ENCODE results near the gene LONP2. TPM values are rescaled to one million over a fixed set of nuclear protein-coding genes. Genes with fewer than 3 reads are reported as not detected.

LONP2 gene
- polyA plus RNA-seq, 1 donor from 2014 or later = 31.8 TPM

GRCh38 chr16:48256579-48257177, 12.6 kb downstream of the LONP2 start:
- Mint-ChIP-seq H3K27me3 (no peaks in the 10 kb centered on the region), H3K4me1 (peaks cover 0 to 5% (median 2%) of the 10 kb centered on the region in 3 donors), H3K27ac (no peak overlapping the region), H3K36me3 (peaks cover 12% of the 10 kb centered on the region), H3K9me3 (no peaks in the 10 kb centered on the region), H3K4me3 (no peak overlapping the region)

GRCh38 chr16:48261569-48261968, 17.5 kb downstream of the LONP2 start:
- peaks cover 0 to 9% (median 2%) of the 10 kb centered on the region in 3 donors for H3K9me3 Mint-ChIP-seq
- H3K4me1 Mint-ChIP-seq = peaks cover 0 to 1% (median 0%) of the 10 kb centered on the region in 3 donors
- no peak overlapping the region for H3K27ac Mint-ChIP-seq
- peaks cover 39% of the 10 kb centered on the region for H3K36me3 Mint-ChIP-seq
- H3K4me3 Mint-ChIP-seq = no peak overlapping the region
- no peaks in the 10 kb centered on the region for H3K27me3 Mint-ChIP-seq

GRCh38 chr16:48262631-48263030, 18.5 kb downstream of the LONP2 start:
- H3K4me3 Mint-ChIP-seq = no peak overlapping the region
- H3K27me3 Mint-ChIP-seq = no peaks in the 10 kb centered on the region
- H3K9me3 Mint-ChIP-seq = peaks cover 0 to 9% (median 2%) of the 10 kb centered on the region in 3 donors
- H3K36me3 Mint-ChIP-seq = peaks cover 39% of the 10 kb centered on the region
- peaks cover 0 to 2% (median 1%) of the 10 kb centered on the region in 3 donors for H3K4me1 Mint-ChIP-seq
- peak overlapping the region in 1 of 3 donors; percentile 9 for H3K27ac Mint-ChIP-seq

- peaks cover 0 to 2% (median 0%) of the 10 kb centered on the region in 3 donors for H3K4me1 Mint-ChIP-seq
- no peak overlapping the region for H3K27ac Mint-ChIP-seq
- peaks cover 12% of the 10 kb centered on the region for H3K36me3 Mint-ChIP-seq
- no peak overlapping the region for H3K4me3 Mint-ChIP-seq
- H3K9me3 Mint-ChIP-seq = peaks cover 0 to 2% (median 0%) of the 10 kb centered on the region in 3 donors
- no peaks in the 10 kb centered on the region for H3K27me3 Mint-ChIP-seq
Observed at GRCh38 chr16:48269011-48269410, 24.9 kb downstream of the LONP2 start.

- H3K27ac Mint-ChIP-seq = no peak overlapping the region
- H3K4me3 Mint-ChIP-seq = no peak overlapping the region
- peaks cover 5% of the 10 kb centered on the region for H3K36me3 Mint-ChIP-seq
- peaks cover 0 to 2% (median 0%) of the 10 kb centered on the region in 3 donors for H3K4me1 Mint-ChIP-seq
- no peaks in the 10 kb centered on the region for H3K9me3 Mint-ChIP-seq
- H3K27me3 Mint-ChIP-seq = no peaks in the 10 kb centered on the region
Observed at GRCh38 chr16:48271728-48272127, 27.6 kb downstream of the LONP2 start.

- no peak overlapping the region for H3K4me3 Mint-ChIP-seq
- H3K36me3 Mint-ChIP-seq = peaks cover 5% of the 10 kb centered on the region
- H3K27me3 Mint-ChIP-seq = no peaks in the 10 kb centered on the region
- H3K9me3 Mint-ChIP-seq = no peaks in the 10 kb centered on the region
- peak overlapping the region in 1 of 3 donors; percentile 53 for H3K27ac Mint-ChIP-seq
- peaks cover 0 to 2% (median 0%) of the 10 kb centered on the region in 3 donors for H3K4me1 Mint-ChIP-seq
Observed at GRCh38 chr16:48272837-48273421, 28.8 kb downstream of the LONP2 start.

GRCh38 chr16:48274476-48274875, 30.4 kb downstream of the LONP2 start:
- no peak overlapping the region for H3K4me3 Mint-ChIP-seq
- no peaks in the 10 kb centered on the region for H3K9me3 Mint-ChIP-seq
- H3K4me1 Mint-ChIP-seq = peaks cover 0 to 5% (median 3%) of the 10 kb centered on the region in 3 donors
- no peaks in the 10 kb centered on the region for H3K27me3 Mint-ChIP-seq
- peaks cover 11% of the 10 kb centered on the region for H3K36me3 Mint-ChIP-seq
- H3K27ac Mint-ChIP-seq = no peak overlapping the region

- H3K27me3 Mint-ChIP-seq = no peaks in the 10 kb centered on the region
- H3K4me1 Mint-ChIP-seq = peaks cover 0 to 5% (median 3%) of the 10 kb centered on the region in 3 donors
- H3K9me3 Mint-ChIP-seq = no peaks in the 10 kb centered on the region
- peaks cover 11% of the 10 kb centered on the region for H3K36me3 Mint-ChIP-seq
- no peak overlapping the region for H3K4me3 Mint-ChIP-seq
- no peak overlapping the region for H3K27ac Mint-ChIP-seq
Observed at GRCh38 chr16:48276102-48276501, 32.0 kb downstream of the LONP2 start.

GRCh38 chr16:48277158-48277557, 33.1 kb downstream of the LONP2 start:
- H3K36me3 Mint-ChIP-seq = peaks cover 9% of the 10 kb centered on the region

GRCh38 chr16:48279199-48279598, 35.1 kb downstream of the LONP2 start:
- Mint-ChIP-seq H3K27me3 (no peaks in the 10 kb centered on the region), H3K27ac (no peak overlapping the region), H3K9me3 (peaks cover 0 to 3% (median 0%) of the 10 kb centered on the region in 3 donors), H3K4me3 (peak overlapping the region in 1 of 4 donors; percentile 45), H3K36me3 (peaks cover 15% of the 10 kb centered on the region), H3K4me1 (peaks cover 0 to 5% (median 3%) of the 10 kb centered on the region in 3 donors)

More at GRCh38 chr16:48277158-48277557, 33.1 kb downstream of the LONP2 start:
- Mint-ChIP-seq H3K27ac (no peak overlapping the region), H3K4me1 (peaks cover 0 to 5% (median 3%) of the 10 kb centered on the region in 3 donors), H3K27me3 (no peaks in the 10 kb centered on the region), H3K9me3 (no peaks in the 10 kb centered on the region), H3K4me3 (no peak overlapping the region)

- Mint-ChIP-seq H3K9me3 (peaks cover 0 to 8% (median 0%) of the 10 kb centered on the region in 3 donors), H3K4me3 (no peak overlapping the region), H3K27ac (no peak overlapping the region), H3K36me3 (peaks cover 17% of the 10 kb centered on the region), H3K4me1 (peaks cover 0 to 11% (median 3%) of the 10 kb centered on the region in 3 donors), H3K27me3 (no peaks in the 10 kb centered on the region)
Observed at GRCh38 chr16:48280546-48280945, 36.4 kb downstream of the LONP2 start.

GRCh38 chr16:48282636-48283263, 38.6 kb downstream of the LONP2 start:
- Mint-ChIP-seq H3K9me3 (peaks cover 2 to 12% (median 4%) of the 10 kb centered on the region in 3 donors), H3K4me1 (peaks cover 0 to 11% (median 2%) of the 10 kb centered on the region in 3 donors), H3K36me3 (peaks cover 31% of the 10 kb centered on the region), H3K27ac (no peak overlapping the region), H3K4me3 (peak overlapping the region in 1 of 4 donors; percentile 3), H3K27me3 (no peaks in the 10 kb centered on the region)

GRCh38 chr16:48284772-48285409, 40.8 kb downstream of the LONP2 start:
- Mint-ChIP-seq H3K9me3 (peaks cover 2 to 12% (median 4%) of the 10 kb centered on the region in 3 donors), H3K27ac (no peak overlapping the region), H3K27me3 (no peaks in the 10 kb centered on the region), H3K4me3 (no peak overlapping the region), H3K4me1 (peaks cover 0 to 6% (median 0%) of the 10 kb centered on the region in 3 donors), H3K36me3 (peaks cover 26% of the 10 kb centered on the region)

GRCh38 chr16:48287239-48287638, 43.1 kb downstream of the LONP2 start:
- H3K4me1 Mint-ChIP-seq = peaks cover 0 to 6% (median 0%) of the 10 kb centered on the region in 3 donors
- peaks cover 2 to 12% (median 4%) of the 10 kb centered on the region in 3 donors for H3K9me3 Mint-ChIP-seq
- no peak overlapping the region for H3K4me3 Mint-ChIP-seq
- no peaks in the 10 kb centered on the region for H3K27me3 Mint-ChIP-seq
- H3K36me3 Mint-ChIP-seq = peaks cover 33% of the 10 kb centered on the region
- H3K27ac Mint-ChIP-seq = no peak overlapping the region

GRCh38 chr16:48291303-48291702, 47.2 kb downstream of the LONP2 start:
- Mint-ChIP-seq H3K9me3 (peaks cover 0 to 2% (median 2%) of the 10 kb centered on the region in 3 donors), H3K36me3 (peaks cover 26% of the 10 kb centered on the region), H3K4me3 (no peak overlapping the region), H3K4me1 (peaks cover 0 to 2% (median 0%) of the 10 kb centered on the region in 3 donors), H3K27me3 (no peaks in the 10 kb centered on the region), H3K27ac (no peak overlapping the region)
